KOPT-K1 (cell line): Measurements from ENCODE around the gene FBLN5.

Source experiments
- H3K27ac ChIP-seq: fragments of 200-600 bp; sonication (generic); 2 replicates; pipeline ENCODE4 v1.5.1; 2016; ENCODE audit warnings: antibody characterized with exemption, mild to moderate bottlenecking, low read depth, low read length; ENCODE audit not compliant: poor library complexity, severe bottlenecking
- H3K36me3 ChIP-seq: fragments of 200-600 bp; sonication (generic); 2 replicates; pipeline ENCODE4 v1.5.1; 2017; ENCODE audit warnings: antibody characterized with exemption, mild to moderate bottlenecking, low read length, moderate library complexity; ENCODE audit not compliant: insufficient read depth
- H3K9me3 ChIP-seq: fragments of 200-600 bp; sonication (generic); 2 replicates; pipeline ENCODE4 v1.5.1; 2017; ENCODE audit warnings: antibody characterized with exemption, low read length, mild to moderate bottlenecking; ENCODE audit not compliant: insufficient read depth, poor library complexity, severe bottlenecking

FBLN5 gene

DNA sequence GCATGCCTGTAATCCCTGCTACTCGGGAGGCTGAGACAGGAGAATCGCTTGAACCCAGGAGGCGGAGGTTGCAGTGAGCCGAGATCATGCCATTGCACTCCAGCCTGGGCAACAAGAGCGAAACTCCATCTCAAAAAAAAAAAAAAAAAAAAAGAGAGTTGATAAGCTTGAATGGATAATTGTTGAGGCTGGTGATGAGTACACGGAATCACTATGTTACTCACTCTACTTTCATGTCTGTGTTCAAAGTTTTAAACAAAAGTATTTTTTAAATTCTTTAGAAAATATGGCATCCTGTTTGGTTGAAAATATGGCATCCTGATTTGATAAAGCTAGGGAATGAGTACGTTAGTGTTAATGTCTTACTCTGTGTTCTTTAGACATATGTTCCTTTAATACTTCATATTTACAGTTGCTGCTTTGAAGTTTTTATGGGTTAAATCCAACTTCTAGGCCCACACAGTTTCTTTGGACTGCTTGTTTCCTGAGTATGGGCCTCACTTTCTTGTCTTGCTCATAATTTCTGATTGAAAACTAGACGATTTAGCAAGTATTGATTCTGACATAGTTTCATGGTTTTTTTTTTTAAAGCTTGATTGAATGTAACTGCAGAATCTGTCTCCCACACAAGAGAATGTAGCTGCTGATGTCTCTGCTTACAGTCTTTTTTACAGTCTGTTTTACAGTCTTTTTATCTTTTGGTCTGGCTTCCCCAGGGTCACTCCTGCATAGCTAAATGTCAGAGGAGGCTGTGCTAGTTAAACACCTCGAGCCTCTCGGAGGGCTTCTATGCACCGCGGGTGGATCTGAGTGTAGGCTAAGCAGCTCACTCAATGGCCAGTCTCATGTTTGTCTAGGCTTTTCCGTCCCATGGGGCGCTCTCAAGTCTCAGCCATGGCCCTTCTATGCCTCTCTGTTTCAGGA lies 14.1 kb upstream of the FBLN5 start:
- H3K27ac ChIP-seq = no peak overlapping the region
- no peaks in the 10 kb centered on the region for H3K9me3 ChIP-seq
- H3K36me3 ChIP-seq = 0 out of 2 replicates have a peak, but pooled peaks cover 2% of the 10 kb centered on the region

DNA sequence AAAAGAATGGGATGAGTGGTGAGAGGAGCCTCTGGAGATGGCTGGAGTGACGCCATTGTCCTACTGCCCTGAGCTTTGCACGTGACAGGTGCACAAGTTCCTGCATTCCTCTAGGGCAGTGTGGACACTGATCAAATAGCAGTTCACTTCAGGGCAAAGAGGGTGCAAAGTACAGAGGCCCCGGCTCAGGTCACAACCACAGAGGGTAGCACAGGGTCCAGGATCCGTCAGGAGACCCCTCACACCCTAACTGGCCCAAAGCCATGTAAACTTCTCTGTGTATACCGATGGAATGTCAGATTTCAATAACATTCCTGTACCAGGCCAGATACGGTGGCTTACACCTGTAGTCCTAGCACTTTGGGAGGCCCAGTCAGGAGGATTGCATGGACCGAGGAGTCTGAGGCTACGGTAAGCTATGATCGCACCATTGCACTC lies 10.4 kb upstream of the FBLN5 start:
- H3K9me3 ChIP-seq = no peaks in the 10 kb centered on the region
- H3K36me3 ChIP-seq = no peaks in the 10 kb centered on the region
- H3K27ac ChIP-seq = no peak overlapping the region

DNA sequence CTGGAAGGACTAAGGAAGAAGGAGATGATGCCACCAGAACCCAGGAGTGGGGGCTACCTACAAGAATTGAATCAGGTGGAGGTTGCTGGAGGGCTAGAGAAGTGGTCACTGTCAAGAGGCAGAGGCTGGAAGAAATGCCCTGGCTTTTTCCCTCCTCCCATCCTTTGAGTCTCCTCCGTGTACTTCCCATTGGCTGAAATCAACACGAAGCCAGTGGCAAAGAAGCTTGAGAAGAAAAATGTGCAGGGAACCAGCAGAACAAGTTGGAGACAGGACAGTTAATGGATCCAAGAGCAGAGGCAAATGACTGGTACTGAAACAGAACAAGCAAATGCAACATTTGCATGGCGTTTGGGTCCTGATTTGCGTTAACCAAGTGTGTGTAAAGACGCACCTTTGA lies 9.1 kb upstream of the FBLN5 start:
- no peaks in the 10 kb centered on the region for H3K36me3 ChIP-seq
- no peaks in the 10 kb centered on the region for H3K9me3 ChIP-seq
- no peak overlapping the region for H3K27ac ChIP-seq

DNA sequence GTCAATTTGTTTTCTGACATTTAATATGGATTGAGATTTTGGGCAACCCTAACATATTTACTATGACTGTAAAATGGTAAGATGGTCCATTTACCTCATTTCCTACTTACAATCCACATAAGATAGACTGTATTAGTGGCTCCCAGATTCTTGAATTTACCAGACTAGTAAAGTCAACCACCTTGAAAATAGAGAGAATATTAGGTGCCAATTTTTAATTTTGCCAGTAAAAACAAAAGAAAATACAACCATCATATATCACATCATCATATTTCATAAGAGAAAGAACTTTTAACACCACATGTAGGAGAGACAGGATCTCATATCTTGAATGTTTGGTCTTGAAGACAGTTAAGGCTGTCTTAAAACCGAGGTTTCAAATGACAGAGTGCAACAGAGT lies 7.7 kb upstream of the FBLN5 start:
- Histone ChIP-seq H3K36me3 (no peaks in the 10 kb centered on the region), H3K9me3 (no peaks in the 10 kb centered on the region), H3K27ac (no peak overlapping the region)

DNA sequence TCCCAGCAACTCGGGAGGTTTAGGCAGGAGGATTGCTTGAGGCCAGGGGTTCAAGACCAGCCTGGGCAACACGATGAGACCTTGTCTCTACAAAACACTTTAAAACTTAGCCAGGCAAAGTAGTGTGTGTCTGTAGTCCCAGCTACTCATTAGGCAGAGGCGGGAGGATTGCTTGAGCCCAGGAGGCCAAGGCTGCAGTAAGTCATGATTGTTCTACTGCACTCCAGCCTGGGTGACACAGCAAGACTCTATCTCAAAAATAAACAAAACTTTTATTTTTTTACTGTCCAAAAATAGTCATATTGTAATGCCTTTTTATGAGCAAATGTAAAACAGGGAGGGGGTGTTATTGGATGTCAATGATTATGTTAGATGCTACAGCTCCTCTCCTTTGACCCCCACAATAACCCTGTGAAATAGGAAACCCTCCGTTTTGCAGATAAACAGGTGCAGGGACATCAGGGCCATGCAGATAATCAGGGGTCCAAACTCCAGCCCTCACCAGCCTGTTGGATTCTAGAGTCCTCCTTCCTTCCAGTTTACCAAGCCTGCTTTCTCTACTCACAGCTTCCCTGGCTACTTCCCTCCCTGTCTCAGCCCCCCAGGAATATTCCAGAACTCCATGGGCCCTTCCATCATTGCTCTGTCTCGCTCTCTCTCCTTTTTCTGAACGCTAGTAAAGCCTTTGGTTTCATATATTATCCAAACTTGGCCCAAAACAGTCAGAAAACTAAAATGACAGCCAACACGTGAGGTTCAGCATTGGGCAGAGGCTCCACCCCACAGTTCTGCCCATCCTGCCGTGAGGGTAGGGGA lies 5.9 kb upstream of the FBLN5 start:
- Histone ChIP-seq H3K9me3 (no peaks in the 10 kb centered on the region), H3K36me3 (no peaks in the 10 kb centered on the region), H3K27ac (no peak overlapping the region)

DNA sequence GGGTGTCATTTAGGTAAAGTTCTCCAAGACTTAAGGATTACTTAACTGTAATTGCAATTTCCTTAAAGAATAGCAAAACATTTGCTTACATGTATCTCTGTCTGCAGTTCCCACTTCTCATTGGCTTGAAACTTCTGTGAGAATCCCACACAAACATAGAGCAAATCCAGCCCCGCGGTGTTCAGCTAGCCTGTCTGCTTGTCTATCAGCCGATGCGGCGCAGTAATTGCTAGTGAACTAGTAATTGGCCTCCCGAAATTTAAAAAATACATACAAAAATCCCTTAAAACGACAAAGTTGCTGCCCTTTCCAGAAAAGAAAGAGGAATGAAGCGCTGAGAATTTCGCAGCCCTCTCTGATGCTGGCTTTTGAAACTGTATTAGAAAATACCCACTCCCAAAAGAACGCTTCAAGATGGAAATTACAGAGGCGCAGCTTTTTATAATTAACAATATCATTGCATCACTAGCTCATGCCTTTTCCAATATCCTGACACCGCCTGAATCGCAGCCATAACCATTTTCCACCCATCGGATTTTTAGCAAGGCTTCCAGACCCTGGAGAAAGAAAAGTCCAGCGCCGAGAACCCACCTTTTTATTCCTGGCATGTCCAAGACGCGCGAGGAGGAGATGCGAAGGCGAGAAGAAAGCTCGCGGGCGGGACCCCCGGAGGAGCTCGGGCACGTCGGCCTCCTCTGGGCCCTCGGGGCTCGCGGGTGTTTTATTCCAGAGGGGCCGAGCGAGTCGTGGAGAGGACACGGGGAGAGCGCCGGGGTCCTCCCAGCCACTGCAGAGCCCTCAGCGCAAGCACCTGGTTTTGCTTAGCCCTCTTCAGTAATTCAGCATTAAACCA lies 646 bp downstream of the FBLN5 start:
- Histone ChIP-seq H3K36me3 (no peaks in the 10 kb centered on the region), H3K9me3 (no peaks in the 10 kb centered on the region), H3K27ac (no peak overlapping the region)

DNA sequence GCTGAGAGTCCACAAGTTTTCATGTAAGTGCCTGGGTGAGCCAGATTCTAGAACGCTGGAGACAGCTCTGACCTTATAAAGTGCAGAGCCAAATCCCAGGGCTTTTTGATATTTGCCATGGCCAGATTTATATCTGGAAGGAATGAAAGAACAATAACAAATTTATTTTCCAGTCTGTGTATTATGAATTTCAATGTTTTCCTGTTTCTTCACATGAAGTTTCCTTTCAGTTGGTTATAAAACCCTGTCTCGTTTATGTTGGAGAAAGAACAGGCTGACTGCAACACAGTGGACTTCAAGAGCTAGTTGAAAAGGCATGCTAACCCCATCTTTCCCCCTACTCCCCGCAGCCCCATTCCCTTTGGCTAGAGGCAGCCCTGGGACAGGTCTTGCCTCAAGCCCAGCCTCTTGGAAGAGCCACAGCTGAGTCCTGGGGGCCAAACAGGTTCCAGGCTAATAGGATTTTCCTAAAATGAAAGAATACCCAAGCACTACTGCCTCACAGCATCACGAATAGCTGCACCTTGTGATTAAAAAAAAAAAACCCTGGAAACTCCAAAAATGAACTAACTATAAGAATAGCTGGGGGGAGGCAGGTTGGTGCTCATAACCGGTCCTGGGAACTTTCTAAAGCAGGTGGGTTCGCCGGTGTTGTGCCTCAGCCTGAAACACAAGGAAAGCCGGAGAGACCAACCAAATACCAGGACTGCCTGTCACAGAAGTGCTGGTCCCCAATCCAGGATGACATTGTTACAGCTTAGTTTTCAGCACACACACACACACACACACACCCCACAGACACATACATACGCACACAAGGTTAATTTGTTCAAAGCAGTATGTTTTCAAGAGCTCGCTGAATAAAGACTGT lies 1.5 kb downstream of the FBLN5 start:
- no peaks in the 10 kb centered on the region for H3K36me3 ChIP-seq
- no peak overlapping the region for H3K27ac ChIP-seq
- no peaks in the 10 kb centered on the region for H3K9me3 ChIP-seq

DNA sequence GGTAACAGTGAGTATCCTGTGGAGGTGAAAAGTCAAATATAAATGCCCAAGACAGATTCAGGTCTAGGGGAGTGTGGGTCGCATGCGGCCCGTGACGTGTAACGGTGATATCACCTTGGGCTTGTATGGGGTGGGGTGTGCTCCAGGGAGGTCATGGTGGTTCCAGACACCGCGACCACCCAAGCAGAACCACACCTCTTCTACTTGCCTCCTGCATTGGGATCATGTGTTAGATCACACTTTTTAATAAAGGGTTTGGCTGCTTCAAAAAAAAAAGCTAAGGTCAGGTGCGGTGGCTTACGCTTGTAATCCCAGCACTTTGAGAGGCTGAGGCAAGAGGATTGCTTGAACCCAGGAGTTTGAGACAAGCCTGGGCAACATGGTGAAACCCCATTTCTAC lies 4.5 kb downstream of the FBLN5 start:
- Histone ChIP-seq H3K9me3 (no peaks in the 10 kb centered on the region), H3K27ac (no peak overlapping the region), H3K36me3 (no peaks in the 10 kb centered on the region)

DNA sequence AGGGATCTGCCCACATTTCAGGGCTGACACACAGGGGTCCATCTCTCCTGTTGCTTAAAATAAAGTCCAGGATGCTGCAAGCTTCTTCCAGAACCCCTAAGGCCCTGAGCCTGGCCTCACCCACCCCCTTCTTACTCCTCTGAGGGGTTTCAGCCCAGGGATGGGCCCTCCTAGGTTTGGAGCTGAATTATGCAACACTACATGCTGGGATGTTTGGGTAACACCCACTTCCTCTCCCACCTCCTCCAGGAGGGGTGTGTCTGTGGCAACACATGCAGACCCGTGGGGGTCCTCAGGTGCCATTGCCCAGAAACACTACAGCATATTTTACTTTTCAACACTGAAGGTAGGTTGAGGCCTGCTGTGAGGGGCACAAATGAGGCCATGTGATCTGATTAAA lies 5.4 kb downstream of the FBLN5 start:
- Histone ChIP-seq H3K9me3 (no peaks in the 10 kb centered on the region), H3K27ac (no peak overlapping the region), H3K36me3 (no peaks in the 10 kb centered on the region)

DNA sequence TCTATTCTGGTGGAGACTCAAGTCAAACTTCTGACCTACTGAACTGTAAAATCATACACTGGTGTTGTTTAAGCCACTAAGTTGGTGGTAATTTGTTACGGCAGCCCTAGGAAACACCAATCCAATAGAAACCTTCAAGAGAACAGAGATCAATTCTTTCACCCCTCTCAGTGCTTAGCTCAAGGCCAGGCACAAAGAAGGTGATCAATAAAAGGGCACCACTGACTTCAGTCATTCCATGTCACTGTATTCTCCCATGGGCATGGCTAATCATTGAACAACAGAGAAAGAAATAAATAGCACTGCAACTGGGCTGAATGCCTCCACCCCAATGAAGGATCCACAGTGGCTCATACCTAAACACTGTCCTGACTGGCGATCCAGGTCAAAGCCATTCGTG lies 7.3 kb downstream of the FBLN5 start:
- no peaks in the 10 kb centered on the region for H3K36me3 ChIP-seq
- no peak overlapping the region for H3K27ac ChIP-seq
- no peaks in the 10 kb centered on the region for H3K9me3 ChIP-seq

DNA sequence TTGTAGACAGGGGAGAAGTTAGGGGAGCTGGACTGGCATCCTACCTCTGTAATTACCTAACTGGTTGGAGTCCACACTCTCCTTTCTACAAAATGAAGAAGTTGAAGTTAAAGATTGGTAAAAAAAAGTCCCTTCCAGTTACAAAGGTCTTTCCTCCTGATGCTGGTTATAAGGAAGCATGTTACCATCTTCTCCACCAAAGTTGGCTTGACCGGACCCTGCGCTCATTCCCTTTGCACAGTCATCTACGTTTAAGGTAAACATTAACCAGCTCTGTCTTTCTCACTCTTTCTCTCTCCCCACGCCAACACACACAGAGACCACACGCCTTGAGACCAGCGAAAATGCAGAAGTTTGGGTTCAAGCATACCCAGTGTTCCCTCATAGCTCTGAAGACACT lies 11.9 kb downstream of the FBLN5 start:
- no peaks in the 10 kb centered on the region for H3K36me3 ChIP-seq
- H3K9me3 ChIP-seq = no peaks in the 10 kb centered on the region
- H3K27ac ChIP-seq = no peak overlapping the region

DNA sequence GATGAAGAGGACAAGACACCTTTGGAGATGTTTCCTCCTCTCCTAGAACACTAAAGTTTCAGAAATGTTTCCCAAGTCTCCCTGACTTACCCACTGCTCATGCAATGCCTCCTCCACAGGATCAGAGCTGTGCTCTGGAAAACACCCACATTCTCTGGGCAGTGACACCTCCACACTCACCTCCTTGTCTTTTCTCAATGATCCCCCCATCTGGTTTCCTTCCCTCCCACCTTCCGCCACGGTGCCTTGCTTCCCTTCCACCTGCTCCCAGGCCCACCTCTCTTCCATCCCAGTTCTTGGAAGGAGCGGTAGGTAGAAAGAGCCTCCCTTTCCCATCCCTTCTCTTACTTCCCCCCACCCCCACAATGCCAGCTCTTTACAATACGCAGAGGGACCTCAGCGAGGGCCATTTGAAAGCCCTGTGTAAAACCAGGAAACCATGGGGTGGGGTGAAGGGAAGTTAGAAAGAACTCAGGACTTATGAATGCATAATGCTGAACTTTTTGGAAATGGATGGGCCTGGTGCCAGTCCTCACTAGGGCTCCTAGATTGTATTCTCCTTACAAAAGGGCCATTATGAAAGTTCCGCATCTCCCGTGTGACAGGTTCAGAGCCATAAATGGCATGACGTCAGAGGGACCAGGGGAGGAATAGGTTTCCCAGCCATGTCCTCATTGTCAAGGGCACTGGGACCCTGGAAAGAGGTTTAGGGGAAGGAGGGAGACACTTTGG lies 12.8 kb downstream of the FBLN5 start:
- H3K27ac ChIP-seq = no peak overlapping the region
- no peaks in the 10 kb centered on the region for H3K36me3 ChIP-seq
- H3K9me3 ChIP-seq = no peaks in the 10 kb centered on the region

DNA sequence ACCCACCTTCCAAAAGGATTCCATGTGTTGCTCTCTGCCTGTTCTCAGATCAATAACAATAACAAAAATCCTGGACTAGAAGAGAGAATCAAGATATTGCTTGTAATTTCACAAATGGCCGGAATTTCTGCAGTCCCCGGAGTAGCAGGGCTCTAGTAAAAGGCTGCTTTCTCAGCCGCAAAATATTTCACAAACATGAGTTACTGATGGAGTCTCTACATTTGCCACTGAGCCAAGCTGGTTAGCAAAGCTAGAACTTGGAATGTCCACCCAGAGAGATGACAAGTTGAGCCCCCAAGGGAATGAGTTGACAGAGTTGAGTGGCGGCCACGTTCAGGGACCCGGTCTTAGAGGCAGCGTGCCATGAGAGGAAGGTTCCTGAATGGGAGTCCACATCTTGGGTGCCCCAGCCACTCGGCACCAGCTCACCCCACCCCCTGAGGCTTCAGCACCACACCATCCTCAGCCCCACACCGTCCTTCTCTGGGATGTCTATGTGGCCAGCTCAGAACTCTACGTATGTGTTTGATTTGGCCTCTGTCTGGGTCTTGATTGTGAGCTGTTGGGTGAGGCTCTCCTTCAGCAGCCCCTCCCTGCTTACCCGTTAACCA lies 15.9 kb downstream of the FBLN5 start:
- no peaks in the 10 kb centered on the region for H3K9me3 ChIP-seq
- no peak overlapping the region for H3K27ac ChIP-seq
- H3K36me3 ChIP-seq = no peaks in the 10 kb centered on the region
